Glutamatergic neuron (in vitro differentiated cells): ENCODE data around the gene KCNK2. TPM values are rescaled to one million over a fixed set of nuclear protein-coding genes. Genes with fewer than 3 reads are reported as not detected.

Source experiments
- DNase-seq: peaks from one replicate; pipeline ENCODE4 v3.0.0; 2022
- H3K27ac Mint-ChIP-seq: one replicate; pipeline ENCODE4 v1.8.0; 2020; ENCODE audit warnings: mild to moderate bottlenecking, mixed read lengths, inconsistent platforms; ENCODE audit not compliant: unreplicated experiment
- H3K27me3 Mint-ChIP-seq: one replicate; pipeline ENCODE4 v1.8.0; 2020; ENCODE audit warnings: mild to moderate bottlenecking, moderate library complexity, mixed read lengths, inconsistent platforms; ENCODE audit not compliant: unreplicated experiment
- H3K36me3 Mint-ChIP-seq: one replicate; pipeline ENCODE4 v1.8.0; 2020; ENCODE audit warnings: mild to moderate bottlenecking, mixed read lengths, inconsistent platforms; ENCODE audit not compliant: unreplicated experiment
- H3K4me1 Mint-ChIP-seq: one replicate; pipeline ENCODE4 v1.8.0; 2020; ENCODE audit warnings: mild to moderate bottlenecking, low read depth, mixed read lengths, inconsistent platforms; ENCODE audit not compliant: unreplicated experiment
- H3K4me3 Mint-ChIP-seq: one replicate; pipeline ENCODE4 v1.8.0; 2020; ENCODE audit warnings: mild to moderate bottlenecking, mixed read lengths, inconsistent platforms; ENCODE audit not compliant: unreplicated experiment
- H3K9me3 Mint-ChIP-seq: one replicate; pipeline ENCODE4 v1.8.0; 2020; ENCODE audit warnings: mild to moderate bottlenecking, moderate library complexity, mixed read lengths, inconsistent platforms; ENCODE audit not compliant: unreplicated experiment
- total RNA-seq: library from RNA; stranded (reverse); fragmentation: NEBNext Ultra II Directional; extraction: Animal tissue kit (Norgen Biotek cat#: 25700); gene quantifications from one replicate; pipeline ENCODE4 v1.2.1, GENCODE V29; 2021; ENCODE audit not compliant: unreplicated experiment
- TF ChIP-seq, protein P1 (sequence below): fragments of 200-600 bp; sonication (generic); IDR thresholded peaks from one replicate; pipeline ENCODE4 v1.5.0; 2021; ENCODE audit not compliant: partially characterized antibody, unreplicated experiment

KCNK2 gene
- total RNA-seq, 1 donor from 2014 or later, result not detected

DNA sequence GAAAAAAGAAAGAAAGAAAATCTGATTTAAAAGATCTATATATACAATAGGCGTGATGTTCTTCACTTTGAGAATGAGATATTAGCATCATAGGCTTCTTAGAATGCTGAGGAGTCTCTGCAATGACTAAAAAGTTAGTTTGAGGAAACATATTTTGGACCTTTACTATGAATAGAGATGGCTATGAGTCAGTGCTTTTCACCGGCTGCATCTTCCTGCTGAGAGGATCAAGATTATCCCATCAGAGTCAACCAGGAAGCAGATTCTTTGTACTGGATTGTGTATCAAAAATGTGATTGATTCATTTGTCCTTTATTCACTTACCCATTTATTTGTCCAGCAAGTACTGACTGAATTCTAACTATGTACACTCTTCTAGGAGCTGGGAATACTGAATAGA is 144.2 kb downstream of the KCNK2 start:
- Mint-ChIP-seq H3K27me3 (peaks cover 1% of the 10 kb centered on the region), H3K36me3 (no peaks in the 10 kb centered on the region), H3K4me3 (no peak overlapping the region), H3K4me1 (no peaks in the 10 kb centered on the region), H3K27ac (no peak overlapping the region), H3K9me3 (no peaks in the 10 kb centered on the region)
- TF ChIP-seq, protein P1, sequence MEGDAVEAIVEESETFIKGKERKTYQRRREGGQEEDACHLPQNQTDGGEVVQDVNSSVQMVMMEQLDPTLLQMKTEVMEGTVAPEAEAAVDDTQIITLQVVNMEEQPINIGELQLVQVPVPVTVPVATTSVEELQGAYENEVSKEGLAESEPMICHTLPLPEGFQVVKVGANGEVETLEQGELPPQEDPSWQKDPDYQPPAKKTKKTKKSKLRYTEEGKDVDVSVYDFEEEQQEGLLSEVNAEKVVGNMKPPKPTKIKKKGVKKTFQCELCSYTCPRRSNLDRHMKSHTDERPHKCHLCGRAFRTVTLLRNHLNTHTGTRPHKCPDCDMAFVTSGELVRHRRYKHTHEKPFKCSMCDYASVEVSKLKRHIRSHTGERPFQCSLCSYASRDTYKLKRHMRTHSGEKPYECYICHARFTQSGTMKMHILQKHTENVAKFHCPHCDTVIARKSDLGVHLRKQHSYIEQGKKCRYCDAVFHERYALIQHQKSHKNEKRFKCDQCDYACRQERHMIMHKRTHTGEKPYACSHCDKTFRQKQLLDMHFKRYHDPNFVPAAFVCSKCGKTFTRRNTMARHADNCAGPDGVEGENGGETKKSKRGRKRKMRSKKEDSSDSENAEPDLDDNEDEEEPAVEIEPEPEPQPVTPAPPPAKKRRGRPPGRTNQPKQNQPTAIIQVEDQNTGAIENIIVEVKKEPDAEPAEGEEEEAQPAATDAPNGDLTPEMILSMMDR, result no peak
- no peak for DNase-seq

DNA sequence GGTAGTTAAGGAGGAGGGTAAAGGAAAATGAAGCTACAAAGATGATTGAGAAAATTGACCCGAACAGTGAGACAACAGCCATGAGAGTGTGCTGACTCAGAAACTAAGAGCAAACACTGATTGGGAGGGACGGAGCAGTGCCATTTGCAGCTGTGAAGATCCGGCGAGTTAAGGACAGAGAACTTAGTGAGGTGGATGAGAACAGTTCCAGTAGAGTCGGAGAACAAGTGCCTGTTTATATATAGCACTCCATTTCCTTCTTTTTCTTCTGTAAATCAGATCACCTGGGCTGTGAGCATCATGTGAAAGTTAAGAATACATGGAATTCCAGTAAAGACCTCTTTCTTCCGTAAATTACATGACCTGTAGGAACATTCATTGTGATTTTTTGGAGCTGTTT is 145.7 kb downstream of the KCNK2 start:
- Mint-ChIP-seq H3K4me3 (no peak overlapping the region), H3K36me3 (no peaks in the 10 kb centered on the region), H3K27me3 (no peaks in the 10 kb centered on the region), H3K9me3 (no peaks in the 10 kb centered on the region), H3K27ac (no peak overlapping the region), H3K4me1 (no peaks in the 10 kb centered on the region)
- no peak for DNase-seq
- TF ChIP-seq, protein P1, result no peak

DNA sequence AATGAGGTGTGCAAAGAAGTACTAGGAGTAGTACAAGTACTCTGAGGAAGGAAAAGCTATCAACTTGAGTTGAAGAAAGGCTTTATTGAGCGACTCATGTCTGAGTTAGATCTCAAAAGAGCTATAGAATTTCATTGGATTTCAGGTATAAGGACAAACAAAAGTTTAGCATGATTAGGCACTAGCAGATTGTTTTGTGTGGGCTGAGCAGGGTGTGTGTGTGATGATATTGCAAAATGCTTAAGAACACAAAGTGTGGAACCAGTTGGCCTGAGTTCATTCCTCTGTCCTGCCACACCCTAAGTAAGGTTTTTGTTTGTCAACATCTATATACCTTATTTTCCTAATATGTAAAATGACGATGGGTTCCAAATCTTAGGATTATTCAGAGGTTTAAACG is 158.9 kb downstream of the KCNK2 start:
- no peak overlapping the region for H3K4me3 Mint-ChIP-seq
- no peaks in the 10 kb centered on the region for H3K27me3 Mint-ChIP-seq

DNA sequence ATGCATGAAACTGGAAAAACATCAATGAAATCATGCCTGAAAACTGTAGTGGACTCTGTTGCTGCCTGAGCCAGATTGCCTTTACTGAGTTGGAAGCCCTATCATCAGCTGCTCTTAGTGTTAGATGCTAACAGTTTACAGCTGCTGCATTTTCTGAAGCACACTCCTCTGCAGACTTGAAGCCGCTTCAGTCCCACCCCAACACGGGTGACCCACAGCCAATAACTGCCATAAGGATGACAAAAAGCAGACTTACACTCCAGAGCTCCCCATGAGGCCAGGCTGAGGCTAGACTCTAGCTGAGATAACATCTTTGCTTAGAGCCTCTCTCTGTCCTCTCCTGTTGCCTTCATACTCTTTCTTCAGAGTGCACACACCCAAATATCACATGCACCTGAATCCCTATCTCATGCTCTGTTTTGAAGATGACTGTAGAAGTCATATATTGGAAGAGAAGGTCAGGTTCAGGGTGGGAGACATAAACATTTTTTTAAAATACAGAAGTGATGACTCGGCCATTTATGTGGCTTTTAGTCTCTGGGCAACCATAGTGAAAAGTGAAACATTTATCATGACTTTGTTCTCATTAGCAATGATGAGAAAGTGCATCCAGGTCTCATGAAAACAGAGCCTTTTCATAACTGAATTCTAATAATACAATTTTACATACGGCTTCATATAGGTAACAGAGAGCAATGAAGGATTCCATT is 161.0 kb downstream of the KCNK2 start:
- DNase-seq, result no peak
- Mint-ChIP-seq H3K4me3 (no peak overlapping the region), H3K27ac (no peak overlapping the region), H3K36me3 (no peaks in the 10 kb centered on the region), H3K27me3 (no peaks in the 10 kb centered on the region), H3K4me1 (no peaks in the 10 kb centered on the region), H3K9me3 (no peaks in the 10 kb centered on the region)
- TF ChIP-seq, protein P1, result no peak

More for the DNA sequence above, 158.9 kb downstream of the KCNK2 start:
- no peak for DNase-seq
- no peaks in the 10 kb centered on the region for H3K4me1 Mint-ChIP-seq
- H3K36me3 Mint-ChIP-seq, result no peaks in the 10 kb centered on the region
- no peaks in the 10 kb centered on the region for H3K9me3 Mint-ChIP-seq
- TF ChIP-seq, protein P1, result no peak
- H3K27ac Mint-ChIP-seq, result no peak overlapping the region

DNA sequence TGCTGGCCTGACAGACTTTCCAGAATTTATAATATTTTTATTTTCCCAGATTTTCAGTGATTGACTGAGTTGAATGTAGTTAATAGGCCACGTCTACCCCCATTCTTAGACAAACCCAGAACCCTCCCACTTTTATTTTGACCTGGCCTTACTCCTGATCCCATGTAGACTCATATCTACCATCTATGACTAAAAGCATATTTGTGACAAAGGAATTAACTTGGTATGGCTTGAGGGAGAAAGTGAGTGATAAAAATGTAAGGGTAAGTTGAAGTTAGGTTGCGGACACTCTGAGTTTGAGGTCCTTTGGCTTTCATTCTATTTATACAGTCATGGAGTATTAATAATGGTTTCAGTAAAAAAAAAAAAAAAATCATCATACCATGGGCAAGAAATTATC is 168.4 kb downstream of the KCNK2 start:
- H3K27me3 Mint-ChIP-seq, result peaks cover 2% of the 10 kb centered on the region
- H3K4me1 Mint-ChIP-seq, result no peaks in the 10 kb centered on the region
- TF ChIP-seq, protein P1, result no peak
- H3K27ac Mint-ChIP-seq, result no peak overlapping the region
- DNase-seq, result no peak
- H3K36me3 Mint-ChIP-seq, result no peaks in the 10 kb centered on the region
- H3K9me3 Mint-ChIP-seq, result no peaks in the 10 kb centered on the region
- H3K4me3 Mint-ChIP-seq, result no peak overlapping the region
